IMR-90 (cell line): Measurements from ENCODE around the gene ATG10. TPM values are rescaled to one million over a fixed set of nuclear protein-coding genes. Genes with fewer than 3 reads are reported as not detected.

Source experiments
- ATAC-seq: fragments of 200-7000 bp; cut with Tn5 transposase; 2 replicates; pipeline ENCODE4 v1.9.1; 2020; ENCODE audit warnings: low read depth, mild to moderate bottlenecking, moderate library complexity
- BruUV-seq: library from RNA; stranded (reverse); fragments of 400-500 nt; replicated peaks from 2 replicates; lab custom pipeline; 2021; lab: Mats Ljungman, UMichigan
- CTCF ChIA-PET: fragments of 300-600 bp; formaldehyde crosslinking; extraction: SDS; loops from one replicate; lab custom pipeline; 2021; ENCODE audit warnings: antibody characterized with exemption; lab: Yijun Ruan, JAX
- POLR2A ChIA-PET: fragments of 300-600 bp; sonication (Branson Sonifier 250); formaldehyde crosslinking; loops from one replicate; lab custom pipeline; 2022; ENCODE audit warnings: antibody characterized with exemption; ENCODE audit not compliant: unreplicated experiment; lab: Charles Lee
- DNase-seq: peaks from one replicate; pipeline ENCODE4 v3.0.0; 2013
- H2AFZ ChIP-seq: replicated peaks from 2 replicates; pipeline ENCODE3; 2013; ENCODE audit warnings: low read length, mild to moderate bottlenecking; ENCODE audit not compliant: poor library complexity
- H2AK5ac ChIP-seq: 2 replicates; pipeline ENCODE4 v1.6.1; 2013; ENCODE audit warnings: low read depth, low read length, inconsistent platforms
- H2AK9ac ChIP-seq: replicated peaks from 2 replicates; pipeline ENCODE3; 2013; ENCODE audit warnings: mild to moderate bottlenecking, low read depth, low read length, moderate library complexity; ENCODE audit not compliant: poor library complexity
- H2BK120ac ChIP-seq: 2 replicates; pipeline ENCODE4 v1.6.1; 2013; ENCODE audit warnings: low read depth, low read length, inconsistent platforms
- H2BK15ac ChIP-seq: 3 replicates; pipeline ENCODE4 v1.6.1; 2013; ENCODE audit warnings: low read depth, low read length, inconsistent platforms
- H2BK20ac ChIP-seq: 2 replicates; pipeline ENCODE4 v1.6.1; 2013; ENCODE audit warnings: low read depth, mild to moderate bottlenecking, inconsistent platforms, low read length, moderate library complexity
- H2BK5ac ChIP-seq: 2 replicates; pipeline ENCODE4 v1.6.1; 2013; ENCODE audit warnings: mild to moderate bottlenecking, low read depth, low read length, inconsistent platforms; ENCODE audit not compliant: poor library complexity, severe bottlenecking
- H3K14ac ChIP-seq: replicated peaks from 2 replicates; pipeline ENCODE4 v1.6.1; 2013; ENCODE audit warnings: low read depth, low read length, inconsistent platforms
- H3K18ac ChIP-seq: 2 replicates; pipeline ENCODE4 v1.6.1; 2013; ENCODE audit warnings: low read depth, low read length, control low read depth
- H3K23ac ChIP-seq: 2 replicates; pipeline ENCODE4 v1.6.1; 2013; ENCODE audit warnings: low read depth, low read length, inconsistent platforms
- H3K27ac ChIP-seq: 2 replicates; pipeline ENCODE4 v1.5.1; 2013; ENCODE audit warnings: mild to moderate bottlenecking, control low read depth, low read length; ENCODE audit not compliant: insufficient read depth
- H3K27me3 ChIP-seq: 2 replicates; pipeline ENCODE4 v1.6.1; 2013; ENCODE audit warnings: low read length; ENCODE audit not compliant: control insufficient read depth, insufficient read depth
- H3K36me3 ChIP-seq: 2 replicates; pipeline ENCODE4 v1.6.1; 2013; ENCODE audit warnings: low read length, mixed read lengths; ENCODE audit not compliant: control insufficient read depth, insufficient read depth
- H3K4ac ChIP-seq: 2 replicates; pipeline ENCODE4 v1.6.1; 2013; ENCODE audit warnings: low read depth, low read length, inconsistent platforms
- H3K4me1 ChIP-seq: 2 replicates; pipeline ENCODE4 v1.6.1; 2013; ENCODE audit warnings: low read length, mixed read lengths; ENCODE audit not compliant: control insufficient read depth, insufficient read depth
- H3K4me2 ChIP-seq: 2 replicates; pipeline ENCODE4 v1.6.1; 2013; ENCODE audit warnings: low read depth, mild to moderate bottlenecking, control low read depth, low read length, moderate library complexity
- H3K4me3 ChIP-seq: 2 replicates; pipeline ENCODE4 v1.5.1; 2013; ENCODE audit warnings: low read depth, mild to moderate bottlenecking, control low read depth, low read length, moderate library complexity; ENCODE audit not compliant: insufficient read depth
- H3K56ac ChIP-seq: 2 replicates; pipeline ENCODE4 v1.6.1; 2013; ENCODE audit warnings: low read length, inconsistent platforms; ENCODE audit not compliant: insufficient read depth; ENCODE audit errors: extremely low read depth
- H3K79me1 ChIP-seq, 2 experiments: 2 replicates each; pipeline ENCODE4 v1.6.1; 2013; ENCODE audit warnings: low read length in 2 of 2, inconsistent platforms in 1 of 2, low read depth in 1 of 2
- H3K9ac ChIP-seq: 2 replicates; pipeline ENCODE4 v1.6.1; 2013; ENCODE audit warnings: low read depth, low read length, control low read depth
- H3K9me1 ChIP-seq: 2 replicates; pipeline ENCODE4 v1.6.1; 2013; ENCODE audit warnings: low read length, inconsistent platforms; ENCODE audit not compliant: insufficient read depth
- H3K9me3 ChIP-seq: 2 replicates; pipeline ENCODE4 v1.6.1; 2013; ENCODE audit warnings: low read length; ENCODE audit not compliant: control insufficient read depth, insufficient read depth
- H4K20me1 ChIP-seq: 2 replicates; pipeline ENCODE4 v1.6.1; 2013; ENCODE audit warnings: low read length, inconsistent platforms; ENCODE audit not compliant: insufficient read depth
- H4K5ac ChIP-seq: 2 replicates; pipeline ENCODE4 v1.6.1; 2013; ENCODE audit warnings: mild to moderate bottlenecking, low read depth, low read length, control low read depth
- H4K8ac ChIP-seq, 2 experiments: 2 replicates each; pipeline ENCODE4 v1.6.1; 2013; ENCODE audit warnings: low read depth in 2 of 2, low read length in 2 of 2, control low read depth in 1 of 2, inconsistent platforms in 1 of 2
- H4K91ac ChIP-seq: 2 replicates; pipeline ENCODE4 v1.6.1; 2013; ENCODE audit warnings: low read depth, low read length, inconsistent platforms; ENCODE audit not compliant: insufficient read depth
- BHLHE40 ChIP-seq: fragments of 150-350 bp; IDR thresholded peaks from 2 replicates; pipeline ENCODE4 v1.6.1; 2016; ENCODE audit warnings: mild to moderate bottlenecking, low read depth, low read length
- CEBPB ChIP-seq: IDR thresholded peaks from 2 replicates; pipeline ENCODE4 v1.6.1; 2012; ENCODE audit warnings: low read depth, low read length, improper control_type of control experiment
- CHD1 ChIP-seq: IDR thresholded peaks from 2 replicates; pipeline ENCODE4 v1.6.1; 2012; ENCODE audit warnings: low read depth, low read length, improper control_type of control experiment
- CTCF ChIP-seq: conservative IDR thresholded peaks from 2 replicates; pipeline ENCODE4 v1.5.1; 2012; ENCODE audit warnings: mild to moderate bottlenecking, low read depth, low read length, improper control_type of control experiment
- ELK1 ChIP-seq: fragments of 150-350 bp; IDR thresholded peaks from 2 replicates; pipeline ENCODE4 v1.6.1; 2016; ENCODE audit warnings: low read depth, mild to moderate bottlenecking, low read length, moderate library complexity, borderline replicate concordance
- FOS ChIP-seq: fragments of 150-350 bp; IDR thresholded peaks from 2 replicates; pipeline ENCODE4 v1.6.1; 2016; ENCODE audit warnings: low read depth, low read length
- MAFK ChIP-seq: IDR thresholded peaks from 2 replicates; pipeline ENCODE4 v1.6.1; 2012; ENCODE audit warnings: low read depth, low read length, improper control_type of control experiment
- MAZ ChIP-seq: IDR thresholded peaks from 2 replicates; pipeline ENCODE4 v1.6.1; 2012; ENCODE audit warnings: low read depth, mild to moderate bottlenecking, low read length, improper control_type of control experiment, moderate library complexity, borderline replicate concordance
- MXI1 ChIP-seq: IDR thresholded peaks from 2 replicates; pipeline ENCODE4 v1.6.1; 2012; ENCODE audit warnings: low read depth, mild to moderate bottlenecking, low read length, moderate library complexity, borderline replicate concordance
- NFE2L2 ChIP-seq: fragments of 150-350 bp; IDR thresholded peaks from 2 replicates; pipeline ENCODE4 v1.6.1; 2016; ENCODE audit warnings: low read depth, mild to moderate bottlenecking, low read length
- POLR2A ChIP-seq: IDR thresholded peaks from 2 replicates; pipeline ENCODE4 v1.6.1; 2012; ENCODE audit warnings: mild to moderate bottlenecking, low read depth, low read length
- RAD21 ChIP-seq: IDR thresholded peaks from 2 replicates; pipeline ENCODE4 v1.6.1; 2012; ENCODE audit warnings: low read length, improper control_type of control experiment
- RCOR1 ChIP-seq: IDR thresholded peaks from 2 replicates; pipeline ENCODE4 v1.6.1; 2012; ENCODE audit warnings: mild to moderate bottlenecking, low read length, improper control_type of control experiment; ENCODE audit not compliant: insufficient replicate concordance
- RFX5 ChIP-seq: IDR thresholded peaks from 2 replicates; pipeline ENCODE4 v1.8.0; 2012; ENCODE audit warnings: low read depth, mild to moderate bottlenecking, low read length, moderate library complexity
- SMC3 ChIP-seq: fragments of 150-350 bp; IDR thresholded peaks from 2 replicates; pipeline ENCODE4 v1.6.1; 2016; ENCODE audit warnings: low read depth, mild to moderate bottlenecking, antibody characterized with exemption, low read length, moderate library complexity
- WGBS, 2 experiments: methylation state at CpG; one replicate each; pipeline versions ENCODE4 v1.1.5 to v1.1.7; 2013; ENCODE audit warnings: missing lambda C conversion rate in 2 of 2; ENCODE audit not compliant: insufficient read length in 1 of 2; ENCODE audit errors: extremely low coverage in 2 of 2; 5-methylcytosine and 5-hydroxymethylcytosine counted together
- dilution Hi-C: fragments of 300-500 bp; cut with HindIII; formaldehyde crosslinking; loops from one replicate; pipeline ENCODE4 v1.14.3; 2018; ENCODE audit warnings: low sequenced_read_pairs; ENCODE audit not compliant: unreplicated experiment
- in situ Hi-C: fragments of 300-500 bp; cut with MboI; formaldehyde crosslinking; loops from 3 replicates; pipeline ENCODE4 v1.14.3; 2019; ENCODE audit warnings: low sequenced_read_pairs, inconsistent platforms, mixed read lengths
- intact Hi-C: fragments of 100-400 bp; cut with micrococcal nuclease; formaldehyde crosslinking; loops from 2 replicates; pipeline ENCODE4 v1.10.0; 2022
- polyA plus RNA-seq, 3 experiments: library from polyadenylated mRNA; depleted of rRNA; stranded (reverse); fragments of >200 nt; gene quantifications; 2 replicates each; pipeline ENCODE4 v1.2.3, GENCODE V29; 2012; ENCODE audit warnings: low replicate concordance in 1 of 3
- total RNA-seq: library from RNA; depleted of rRNA; stranded (reverse); fragments of >200 nt; gene quantifications from 2 replicates; pipeline ENCODE4 v1.2.3, GENCODE V29; 2012
- TF ChIP-seq, protein P1 (sequence below): fragments of 150-350 bp; IDR thresholded peaks from 2 replicates; pipeline ENCODE4 v1.6.1; 2017; ENCODE audit warnings: mild to moderate bottlenecking, antibody characterized with exemption, low read length, low read depth

ATG10 gene
- total and polyA plus RNA-seq, 2 of the 4 experiments (the other 2 are of a cell fraction) = 3.4 to 8.1 TPM

- no peak for DNase-seq
- WGBS, 2 experiments = 81% methylated on average over 4 of the region's 6 CpGs; no CpG with 5 or more reads in 1 of the 2 experiments
- H3K4me1 ChIP-seq = no peaks in the 10 kb centered on the region
- H2BK15ac ChIP-seq = no peak overlapping the region
- H2BK120ac ChIP-seq = no peak overlapping the region
- ATAC-seq = no peak
- H3K9me3 ChIP-seq = 0 out of 2 replicates have a peak, but pooled peaks cover 1% of the 10 kb centered on the region
- no peaks in the 10 kb centered on the region for H3K79me1 ChIP-seq
- TF ChIP-seq RAD21 (no peak), RFX5 (no peak), NFE2L2 (no peak), MAFK (no peak), SMC3 (no peak), ELK1 (no peak), POLR2A (no peak), MXI1 (no peak), RCOR1 (no peak), MAZ (no peak), FOS (no peak), CTCF (no peak), CEBPB (no peak), CHD1 (no peak), BHLHE40 (no peak)
- TF ChIP-seq, protein P1, sequence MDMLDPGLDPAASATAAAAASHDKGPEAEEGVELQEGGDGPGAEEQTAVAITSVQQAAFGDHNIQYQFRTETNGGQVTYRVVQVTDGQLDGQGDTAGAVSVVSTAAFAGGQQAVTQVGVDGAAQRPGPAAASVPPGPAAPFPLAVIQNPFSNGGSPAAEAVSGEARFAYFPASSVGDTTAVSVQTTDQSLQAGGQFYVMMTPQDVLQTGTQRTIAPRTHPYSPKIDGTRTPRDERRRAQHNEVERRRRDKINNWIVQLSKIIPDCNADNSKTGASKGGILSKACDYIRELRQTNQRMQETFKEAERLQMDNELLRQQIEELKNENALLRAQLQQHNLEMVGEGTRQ = no peak
- H3K4me2 ChIP-seq = no peak overlapping the region
- no peak overlapping the region for H3K14ac ChIP-seq
- no peak overlapping the region for H3K56ac ChIP-seq
- intact Hi-C loops = no loop called here
- H3K9me1 ChIP-seq = no peaks in the 10 kb centered on the region
- H2AK5ac ChIP-seq = no peak overlapping the region
- no peak overlapping the region for H4K5ac ChIP-seq
- no peak overlapping the region for H4K91ac ChIP-seq
- dilution Hi-C loops = no loop called here
- no peak overlapping the region for H3K4me3 ChIP-seq
- no peak overlapping the region for H4K8ac ChIP-seq
- H3K9ac ChIP-seq = no peak overlapping the region
- no TSS peak for BruUV-seq
- H2AFZ ChIP-seq = no peak overlapping the region
- no peak overlapping the region for H2AK9ac ChIP-seq
- H3K18ac ChIP-seq = no peak overlapping the region
- H2BK20ac ChIP-seq = no peak overlapping the region
- no peak overlapping the region for H2BK5ac ChIP-seq
- H4K20me1 ChIP-seq = no peaks in the 10 kb centered on the region
- no peaks in the 10 kb centered on the region for H3K36me3 ChIP-seq
- no peak overlapping the region for H3K23ac ChIP-seq
- no peaks in the 10 kb centered on the region for H3K27me3 ChIP-seq
- CTCF ChIA-PET = no interaction called here
- no peak overlapping the region for H3K4ac ChIP-seq
- in situ Hi-C loops = no loop called here
- POLR2A ChIA-PET = no interaction called here
- no peak overlapping the region for H3K27ac ChIP-seq
Measured at GRCh38 chr5:82142928-82143577, 171.2 kb downstream of the ATG10 start.
